ENCODE results near the gene TOR1A.
A peak's percentile ranks its signal among the peaks of the same experiment; 100 is the strongest.
"Not testable (repeated sequence)": the region's sequence is repeated elsewhere in the genome, so short reads cannot be mapped to it uniquely, and the experiment has no call there.

TOR1A gene

DNA sequence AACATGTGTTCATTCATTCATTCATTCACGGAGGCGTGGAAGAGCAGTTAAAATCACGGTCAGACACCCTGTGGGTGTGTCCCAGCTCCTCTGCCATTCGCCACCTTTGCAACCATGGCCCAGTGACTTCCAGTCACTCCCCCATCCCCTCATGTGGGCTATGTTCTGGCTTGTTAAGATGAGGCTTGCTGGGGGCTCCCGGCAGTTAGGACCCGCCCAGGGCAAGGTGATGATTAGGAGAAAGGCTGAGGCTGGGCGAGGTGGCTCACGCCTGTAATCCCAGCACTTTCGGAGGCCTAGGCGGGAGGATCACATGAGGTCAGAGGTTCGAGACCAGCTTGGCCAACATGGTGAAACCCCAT is 46.2 kb downstream of the TOR1A start:
- WGBS = 91% methylated on average over 11 of the region's 11 CpGs
- H2AK5ac ChIP-seq (ENCODE audit: low read length, severe bottlenecking) = no peak overlapping the region

DNA sequence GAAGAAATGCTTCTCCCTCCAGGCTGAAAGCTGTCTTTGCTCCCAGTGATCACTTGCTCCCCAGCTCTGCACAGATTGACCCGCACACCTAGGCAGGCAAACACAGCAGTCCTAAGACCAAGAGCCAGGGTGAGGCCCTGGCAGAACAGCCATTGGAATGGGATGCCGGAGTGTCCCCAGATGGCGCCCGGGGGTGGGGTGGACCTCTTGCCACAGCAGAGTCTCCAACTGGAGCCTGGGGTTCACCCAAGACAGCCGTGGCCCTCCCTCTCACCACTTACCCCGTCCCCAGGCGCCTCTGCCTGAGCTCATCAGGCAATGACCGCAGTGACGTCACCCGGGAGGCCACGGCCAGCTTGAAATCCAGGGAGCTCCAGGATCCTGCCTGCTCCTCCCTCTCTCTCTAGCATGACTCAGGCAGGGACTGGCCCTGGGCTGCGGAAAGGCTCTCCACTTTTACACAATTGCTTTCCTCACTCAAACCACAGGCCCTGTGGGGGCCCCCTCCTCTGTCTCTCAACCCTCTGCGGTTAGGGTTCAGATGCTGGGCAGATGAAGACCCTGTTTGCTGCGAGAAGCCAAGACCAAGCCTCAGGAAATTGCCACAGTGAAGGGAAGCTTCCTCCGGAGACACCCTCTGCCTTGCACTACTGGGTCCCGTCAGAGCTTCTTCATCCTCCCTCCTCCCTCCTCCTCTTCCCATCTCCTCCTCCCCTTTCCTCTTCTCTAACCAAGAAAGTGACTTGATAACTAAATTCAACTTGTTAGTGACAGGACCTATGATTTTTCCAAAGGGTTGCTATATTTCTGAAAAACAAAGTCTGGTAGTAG is 46.8 kb downstream of the TOR1A start:
- Histone ChIP-seq H3K36me3 (ENCODE audit: control insufficient read depth in 1 of 2, insufficient read depth in 2 of 2, low read depth in 1 of 2, low read length in 2 of 2) (no peaks in the 10 kb centered on the region), H3K4me3 (ENCODE audit: insufficient read depth in 1 of 2, low read depth in 1 of 2, low read length in 2 of 2) (peak overlapping the region; percentile 21 to 61), H3K18ac (ENCODE audit: low read depth in 1 of 2, low read length in 2 of 2) (peak overlapping the region; percentile 87 to 97), H3K4me2 (ENCODE audit: low read length, poor library complexity, severe bottlenecking) (peak overlapping the region; percentile 72), H3K79me1 (replicated peaks; ENCODE audit: low read length, poor library complexity, severe bottlenecking) (no peaks in the 10 kb centered on the region), H2BK120ac (ENCODE audit: low read depth, low read length) (peak overlapping the region; percentile 80), H2AFZ (ENCODE audit: low read depth, low read length) (peak overlapping the region; percentile 36), H3K9ac (ENCODE audit: low read length) (peak overlapping the region; percentile 85), H3K23ac (ENCODE audit: low read length in 2 of 2) (peak overlapping the region in 1 of 2 experiments; percentile 83), H4K91ac (ENCODE audit: low read length) (peak overlapping the region; percentile 79), H2BK15ac (ENCODE audit: low read depth, poor library complexity, severe bottlenecking) (no peak overlapping the region), H2BK12ac (ENCODE audit: low read length in 2 of 2) (peak overlapping the region; percentile 88 to 99), H3K27ac (ENCODE audit: low read length, poor library complexity, severe bottlenecking) (peak overlapping the region; percentile 75), H2AK5ac (ENCODE audit: low read length, severe bottlenecking) (peak overlapping the region; percentile 11), H4K8ac (ENCODE audit: low read length) (peak overlapping the region; percentile 87), H3K9me3 (ENCODE audit: control insufficient read depth, low read length) (no peaks in the 10 kb centered on the region), H3K14ac (ENCODE audit: low read length in 2 of 2) (peak overlapping the region in 1 of 2 experiments; percentile 25), H3K4ac (ENCODE audit: low read depth in 1 of 2, low read length in 2 of 2) (peak overlapping the region; percentile 29 to 76), H3K27me3 (ENCODE audit: control insufficient read depth in 1 of 2, insufficient read depth in 1 of 2, low read length in 2 of 2) (peaks cover 0 to 6% of the 10 kb centered on the region in 2 experiments), H2BK5ac (ENCODE audit: low read depth, low read length, poor library complexity, severe bottlenecking) (no peak overlapping the region), H3K4me1 (ENCODE audit: control insufficient read depth, insufficient read depth, low read depth, low read length) (peaks cover 27% of the 10 kb centered on the region)
- DNase-seq = peak; percentile 100
- 8% methylated on average over 16 of the region's 16 CpGs for WGBS

More for the DNA sequence above, 46.2 kb downstream of the TOR1A start:
- H3K4ac ChIP-seq (ENCODE audit: low read depth in 1 of 2, low read length in 2 of 2) = peak overlapping the region in 1 of 2 experiments; percentile 97
- H3K9ac ChIP-seq (ENCODE audit: low read length) = peak overlapping the region; percentile 66
- no peak overlapping the region for H3K4me2 ChIP-seq (ENCODE audit: low read length, poor library complexity, severe bottlenecking)
- H3K27ac ChIP-seq (ENCODE audit: low read length, poor library complexity, severe bottlenecking) = no peak overlapping the region
- H3K23ac ChIP-seq (ENCODE audit: low read length in 2 of 2) = no peak overlapping the region
- peaks cover 27% of the 10 kb centered on the region for H3K4me1 ChIP-seq (ENCODE audit: control insufficient read depth, insufficient read depth, low read depth, low read length)
- H4K8ac ChIP-seq (ENCODE audit: low read length) = peak overlapping the region; percentile 10
- H3K18ac ChIP-seq (ENCODE audit: low read depth in 1 of 2, low read length in 2 of 2) = peak overlapping the region; percentile 58 to 88
- H3K36me3 ChIP-seq (ENCODE audit: control insufficient read depth in 1 of 2, insufficient read depth in 2 of 2, low read depth in 1 of 2, low read length in 2 of 2) = no peaks in the 10 kb centered on the region
- H3K4me3 ChIP-seq (ENCODE audit: insufficient read depth in 1 of 2, low read depth in 1 of 2, low read length in 2 of 2) = peak overlapping the region in 1 of 2 experiments; percentile 30
- H4K91ac ChIP-seq (ENCODE audit: low read length) = peak overlapping the region; percentile 65
- DNase-seq = no peak
- H2AFZ ChIP-seq (ENCODE audit: low read depth, low read length) = no peak overlapping the region
- no peak overlapping the region for H2BK5ac ChIP-seq (ENCODE audit: low read depth, low read length, poor library complexity, severe bottlenecking)
- H2BK12ac ChIP-seq (ENCODE audit: low read length in 2 of 2) = peak overlapping the region; percentile 88 to 96
- no peak overlapping the region for H2BK15ac ChIP-seq (ENCODE audit: low read depth, poor library complexity, severe bottlenecking)
- H3K27me3 ChIP-seq (ENCODE audit: control insufficient read depth in 1 of 2, insufficient read depth in 1 of 2, low read length in 2 of 2) = peaks cover 0 to 6% of the 10 kb centered on the region in 2 experiments
- no peaks in the 10 kb centered on the region for H3K9me3 ChIP-seq (ENCODE audit: control insufficient read depth, low read length)
- H3K79me1 ChIP-seq (replicated peaks; ENCODE audit: low read length, poor library complexity, severe bottlenecking) = no peaks in the 10 kb centered on the region
- H3K14ac ChIP-seq (ENCODE audit: low read length in 2 of 2) = peak overlapping the region in 1 of 2 experiments; percentile 98
- peak overlapping the region; percentile 66 for H2BK120ac ChIP-seq (ENCODE audit: low read depth, low read length)

DNA sequence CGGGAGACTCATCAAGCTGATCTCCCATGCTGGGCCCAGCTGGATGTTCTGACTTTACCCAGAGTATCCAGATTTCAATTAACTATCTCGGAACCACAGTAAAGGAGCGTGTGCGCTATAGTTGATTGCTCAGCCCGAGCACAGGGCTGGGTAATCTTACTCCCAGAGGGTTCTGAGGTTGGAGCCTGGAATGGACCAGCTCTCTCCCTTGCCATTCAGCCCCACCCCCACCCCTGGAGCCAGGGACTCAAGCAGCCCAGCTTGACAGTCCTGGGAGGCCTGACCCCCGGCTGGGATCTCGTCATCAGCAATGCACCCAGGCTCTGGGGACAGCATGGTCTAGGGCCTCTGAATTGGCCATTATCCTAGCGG is 47.4 kb downstream of the TOR1A start:
- H3K4me3 ChIP-seq (ENCODE audit: insufficient read depth in 1 of 2, low read depth in 1 of 2, low read length in 2 of 2) = peak overlapping the region in 1 of 2 experiments; percentile 61
- no peak overlapping the region for H3K23ac ChIP-seq (ENCODE audit: low read length in 2 of 2)
- H2AFZ ChIP-seq (ENCODE audit: low read depth, low read length) = no peak overlapping the region
- H2BK12ac ChIP-seq (ENCODE audit: low read length in 2 of 2) = peak overlapping the region; percentile 81 to 99
- H2BK5ac ChIP-seq (ENCODE audit: low read depth, low read length, poor library complexity, severe bottlenecking) = no peak overlapping the region
- H2BK15ac ChIP-seq (ENCODE audit: low read depth, poor library complexity, severe bottlenecking) = peak overlapping the region; percentile 63
- peak overlapping the region in 1 of 2 experiments; percentile 25 for H3K14ac ChIP-seq (ENCODE audit: low read length in 2 of 2)
- WGBS = 70% methylated on average over 8 of the region's 8 CpGs
- H4K91ac ChIP-seq (ENCODE audit: low read length) = peak overlapping the region; percentile 79
- H2AK5ac ChIP-seq (ENCODE audit: low read length, severe bottlenecking) = peak overlapping the region; percentile 41
- H2BK120ac ChIP-seq (ENCODE audit: low read depth, low read length) = peak overlapping the region; percentile 80
- peak overlapping the region; percentile 85 for H3K9ac ChIP-seq (ENCODE audit: low read length)
- no peaks in the 10 kb centered on the region for H3K36me3 ChIP-seq (ENCODE audit: control insufficient read depth in 1 of 2, insufficient read depth in 2 of 2, low read depth in 1 of 2, low read length in 2 of 2)
- H3K9me3 ChIP-seq (ENCODE audit: control insufficient read depth, low read length) = no peaks in the 10 kb centered on the region
- no peaks in the 10 kb centered on the region for H3K79me1 ChIP-seq (replicated peaks; ENCODE audit: low read length, poor library complexity, severe bottlenecking)
- peak overlapping the region; percentile 2 for H3K4me2 ChIP-seq (ENCODE audit: low read length, poor library complexity, severe bottlenecking)
- no peak for DNase-seq
- peak overlapping the region; percentile 29 to 76 for H3K4ac ChIP-seq (ENCODE audit: low read depth in 1 of 2, low read length in 2 of 2)
- peaks cover 25% of the 10 kb centered on the region for H3K4me1 ChIP-seq (ENCODE audit: control insufficient read depth, insufficient read depth, low read depth, low read length)
- peak overlapping the region; percentile 87 for H4K8ac ChIP-seq (ENCODE audit: low read length)
- H3K27me3 ChIP-seq (ENCODE audit: control insufficient read depth in 1 of 2, insufficient read depth in 1 of 2, low read length in 2 of 2) = peaks cover 0 to 6% of the 10 kb centered on the region in 2 experiments
- peak overlapping the region; percentile 87 to 97 for H3K18ac ChIP-seq (ENCODE audit: low read depth in 1 of 2, low read length in 2 of 2)
- peak overlapping the region; percentile 75 for H3K27ac ChIP-seq (ENCODE audit: low read length, poor library complexity, severe bottlenecking)

DNA sequence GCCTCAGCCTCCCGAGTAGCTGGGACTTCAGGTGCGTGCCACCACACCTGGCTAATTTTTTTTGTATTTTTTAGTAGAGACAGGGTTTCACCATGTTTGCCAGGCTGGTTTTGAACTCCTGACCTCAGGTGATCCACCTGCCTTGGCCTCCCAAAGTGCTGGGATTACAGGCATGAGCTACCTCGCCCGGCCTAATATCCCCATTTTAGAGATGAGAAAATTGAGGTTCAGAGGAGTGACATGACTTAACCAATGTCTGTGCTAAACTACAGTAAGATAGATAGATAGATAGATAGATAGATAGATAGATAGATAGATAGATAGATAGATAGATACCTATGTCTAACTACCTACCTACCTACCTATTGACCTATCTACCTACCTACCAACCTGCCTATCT is 47.8 kb downstream of the TOR1A start:
- H3K79me1 ChIP-seq (replicated peaks; ENCODE audit: low read length, poor library complexity, severe bottlenecking); H3K4ac ChIP-seq (ENCODE audit: low read depth in 1 of 2, low read length in 2 of 2); H3K27ac ChIP-seq (ENCODE audit: low read length, poor library complexity, severe bottlenecking); H2AFZ ChIP-seq (ENCODE audit: low read depth, low read length); H3K23ac ChIP-seq (ENCODE audit: low read length in 2 of 2); H2BK5ac ChIP-seq (ENCODE audit: low read depth, low read length, poor library complexity, severe bottlenecking); H3K27me3 ChIP-seq (ENCODE audit: control insufficient read depth in 1 of 2, insufficient read depth in 1 of 2, low read length in 2 of 2); DNase-seq; H2BK120ac ChIP-seq (ENCODE audit: low read depth, low read length); H3K9me3 ChIP-seq (ENCODE audit: control insufficient read depth, low read length); H3K36me3 ChIP-seq (ENCODE audit: control insufficient read depth in 1 of 2, insufficient read depth in 2 of 2, low read depth in 1 of 2, low read length in 2 of 2); H3K4me3 ChIP-seq (ENCODE audit: insufficient read depth in 1 of 2, low read depth in 1 of 2, low read length in 2 of 2); H4K8ac ChIP-seq (ENCODE audit: low read length); H3K4me2 ChIP-seq (ENCODE audit: low read length, poor library complexity, severe bottlenecking); H2AK5ac ChIP-seq (ENCODE audit: low read length, severe bottlenecking); H3K14ac ChIP-seq (ENCODE audit: low read length in 2 of 2); H4K91ac ChIP-seq (ENCODE audit: low read length); H3K18ac ChIP-seq (ENCODE audit: low read depth in 1 of 2, low read length in 2 of 2); H2BK12ac ChIP-seq (ENCODE audit: low read length in 2 of 2): not testable (repeated sequence)
- H3K9ac ChIP-seq (ENCODE audit: low read length) = peak overlapping the region; percentile 85
- WGBS = 95% methylated on average over 2 of the region's 4 CpGs
- peaks cover 25% of the 10 kb centered on the region for H3K4me1 ChIP-seq (ENCODE audit: control insufficient read depth, insufficient read depth, low read depth, low read length)
- H2BK15ac ChIP-seq (ENCODE audit: low read depth, poor library complexity, severe bottlenecking) = peak overlapping the region; percentile 78
